Panc1 (cell line): ENCODE measurements around the gene LGALS14.

Source experiments
- POLR2AphosphoS5 ChIP-seq: IDR thresholded peaks from 2 replicates; pipeline ENCODE4 v1.6.1; 2012; ENCODE audit warnings: mild to moderate bottlenecking, low read depth, low read length, moderate library complexity
- TF ChIP-seq, protein P1 (sequence below): fragments of 450-650 bp; IDR thresholded peaks from 2 replicates; pipeline ENCODE4 v1.5.1; 2017; ENCODE audit warnings: mild to moderate bottlenecking

DNA sequence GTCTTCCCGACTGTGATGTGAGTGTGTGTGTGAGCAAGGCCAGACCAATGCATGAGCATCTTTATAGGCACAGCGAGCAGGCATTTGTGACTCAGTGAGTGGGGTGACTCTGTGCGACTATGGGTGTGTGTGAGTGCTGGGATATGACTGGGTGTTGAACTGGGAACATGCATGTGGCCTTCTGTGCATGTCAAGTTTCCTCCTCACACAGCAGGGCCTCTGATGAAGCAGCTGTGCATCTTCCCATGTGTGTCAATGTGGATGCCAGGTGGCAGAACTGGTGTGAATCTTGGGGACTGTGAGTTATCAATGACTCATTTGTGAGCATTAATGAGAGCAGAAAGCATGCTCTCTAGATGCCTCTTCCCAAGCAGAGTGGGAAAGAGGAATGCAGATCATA, 12.1 kb upstream of the LGALS14 start:
- TF ChIP-seq, protein P1, sequence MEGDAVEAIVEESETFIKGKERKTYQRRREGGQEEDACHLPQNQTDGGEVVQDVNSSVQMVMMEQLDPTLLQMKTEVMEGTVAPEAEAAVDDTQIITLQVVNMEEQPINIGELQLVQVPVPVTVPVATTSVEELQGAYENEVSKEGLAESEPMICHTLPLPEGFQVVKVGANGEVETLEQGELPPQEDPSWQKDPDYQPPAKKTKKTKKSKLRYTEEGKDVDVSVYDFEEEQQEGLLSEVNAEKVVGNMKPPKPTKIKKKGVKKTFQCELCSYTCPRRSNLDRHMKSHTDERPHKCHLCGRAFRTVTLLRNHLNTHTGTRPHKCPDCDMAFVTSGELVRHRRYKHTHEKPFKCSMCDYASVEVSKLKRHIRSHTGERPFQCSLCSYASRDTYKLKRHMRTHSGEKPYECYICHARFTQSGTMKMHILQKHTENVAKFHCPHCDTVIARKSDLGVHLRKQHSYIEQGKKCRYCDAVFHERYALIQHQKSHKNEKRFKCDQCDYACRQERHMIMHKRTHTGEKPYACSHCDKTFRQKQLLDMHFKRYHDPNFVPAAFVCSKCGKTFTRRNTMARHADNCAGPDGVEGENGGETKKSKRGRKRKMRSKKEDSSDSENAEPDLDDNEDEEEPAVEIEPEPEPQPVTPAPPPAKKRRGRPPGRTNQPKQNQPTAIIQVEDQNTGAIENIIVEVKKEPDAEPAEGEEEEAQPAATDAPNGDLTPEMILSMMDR = no peak
- TF ChIP-seq POLR2AphosphoS5 = no peak
